ENCODE measurements around the gene PSTPIP1.

PSTPIP1 gene

DNA sequence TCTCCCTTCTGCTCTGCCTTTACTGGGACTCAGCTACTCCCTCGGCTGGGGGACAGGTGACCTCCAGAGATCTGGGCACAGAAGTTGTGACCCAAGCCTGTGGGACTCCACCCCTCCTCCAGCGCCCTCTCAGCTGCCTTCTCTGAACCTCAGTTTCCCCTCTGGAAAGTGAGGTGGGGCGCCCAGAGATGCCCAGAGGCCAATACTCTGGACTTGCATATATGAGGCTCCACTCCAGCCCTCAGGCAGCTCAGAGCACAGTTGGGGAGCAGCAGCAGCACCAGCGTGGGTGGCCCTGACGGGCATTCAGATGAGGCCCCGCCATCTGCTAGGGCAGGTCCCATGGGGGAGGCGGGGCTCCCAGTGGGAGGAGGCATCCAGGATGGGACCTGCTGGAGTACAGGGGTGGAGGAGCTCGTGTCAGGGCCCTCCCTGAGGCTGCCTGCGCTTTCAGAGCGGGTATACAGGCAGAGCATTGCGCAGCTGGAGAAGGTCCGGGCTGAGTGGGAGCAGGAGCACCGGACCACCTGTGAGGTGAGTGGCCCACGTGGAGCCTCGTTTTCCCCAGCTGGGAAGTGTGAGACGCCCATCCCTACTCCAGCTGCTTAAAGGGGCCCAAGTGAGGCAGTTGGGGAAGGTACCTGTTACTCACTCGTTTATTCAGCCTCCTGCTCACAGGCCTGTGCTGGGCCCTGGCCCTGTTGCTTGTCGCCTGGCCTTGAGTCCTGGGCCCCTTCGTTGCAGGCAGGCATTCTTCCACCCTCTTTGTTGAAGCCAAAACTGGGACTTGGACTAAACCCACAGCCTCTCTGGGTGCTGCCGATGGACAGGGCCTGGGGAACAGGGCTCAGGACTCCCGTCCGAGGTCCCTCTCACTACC, 35.4 kb downstream of the PSTPIP1 start:
- DNase-seq: no peak
- TF ChIP-seq POLR2A (IDR thresholded peaks at IDR 0.05; ENCODE audit: low read length): no peak
- no peak for TF ChIP-seq GATA1 (IDR thresholded peaks at IDR 0.05; ENCODE audit: low read depth, low read length)

DNA sequence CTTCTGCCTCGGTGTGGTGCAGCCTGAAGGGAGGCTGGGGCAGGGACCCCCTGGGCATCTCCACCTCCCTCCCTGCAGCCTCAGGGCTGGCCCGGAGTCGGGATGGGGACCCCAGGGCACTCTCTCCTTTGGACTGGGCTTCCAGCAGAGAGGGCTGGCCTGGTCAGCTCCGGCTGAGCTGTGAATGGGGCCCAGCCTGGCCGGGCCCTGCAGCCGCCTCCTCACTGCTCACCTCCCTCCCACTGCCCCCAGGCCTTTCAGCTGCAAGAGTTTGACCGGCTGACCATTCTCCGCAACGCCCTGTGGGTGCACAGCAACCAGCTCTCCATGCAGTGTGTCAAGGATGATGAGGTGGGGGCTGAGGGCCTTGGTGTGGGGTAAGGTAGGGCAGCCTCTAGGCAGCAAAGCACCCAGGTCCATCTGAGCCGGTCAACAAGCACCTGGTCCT, 36.0 kb downstream of the PSTPIP1 start:
- TF ChIP-seq POLR2A (IDR thresholded peaks at IDR 0.05; ENCODE audit: low read length) (no peak), GATA1 (IDR thresholded peaks at IDR 0.05; ENCODE audit: low read depth, low read length) (no peak)
- no peak for DNase-seq

GRCh38 chr15:77031376-77032050, 36.6 kb downstream of the PSTPIP1 start:
- no peak for DNase-seq

DNA sequence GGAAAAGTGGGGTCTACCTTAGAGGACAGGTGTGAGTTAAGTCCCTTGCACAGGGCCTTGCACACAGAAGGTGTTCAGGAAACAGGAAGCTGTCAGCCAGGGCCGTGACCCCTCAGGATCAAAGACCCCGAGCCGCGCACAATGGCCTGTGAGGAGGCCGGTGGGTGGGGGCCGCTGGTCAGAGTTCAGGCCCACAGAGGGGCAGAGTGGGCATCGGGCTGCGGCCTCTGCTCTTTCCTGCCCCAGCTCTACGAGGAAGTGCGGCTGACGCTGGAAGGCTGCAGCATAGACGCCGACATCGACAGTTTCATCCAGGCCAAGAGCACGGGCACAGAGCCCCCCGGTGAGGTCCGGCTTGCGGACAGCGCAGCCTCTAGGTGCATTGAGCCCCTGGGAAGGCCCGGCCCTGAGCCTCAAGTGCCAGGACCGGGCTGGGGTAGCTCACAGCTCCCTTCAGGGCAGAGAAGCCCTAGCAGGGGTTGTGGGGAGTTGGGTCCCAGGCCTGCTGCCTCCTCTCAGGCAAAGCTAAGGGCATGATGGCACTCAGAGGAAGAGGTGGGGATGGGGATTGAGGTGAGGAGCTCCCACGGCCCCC, 37.2 kb downstream of the PSTPIP1 start:
- TF ChIP-seq GATA1 (IDR thresholded peaks at IDR 0.05; ENCODE audit: low read depth, low read length) (no peak), POLR2A (IDR thresholded peaks at IDR 0.05; ENCODE audit: low read length) (no peak)
- no peak for DNase-seq

More at GRCh38 chr15:77031376-77032050, 36.6 kb downstream of the PSTPIP1 start:
- no peak for TF ChIP-seq POLR2A (IDR thresholded peaks at IDR 0.05; ENCODE audit: low read length)
- no peak for TF ChIP-seq GATA1 (IDR thresholded peaks at IDR 0.05; ENCODE audit: low read depth, low read length)

GRCh38 chr15:77032647-77033416, 37.9 kb downstream of the PSTPIP1 start:
- no peak for DNase-seq
- TF ChIP-seq POLR2A (IDR thresholded peaks at IDR 0.05; ENCODE audit: low read length) (no peak), GATA1 (IDR thresholded peaks at IDR 0.05; ENCODE audit: low read depth, low read length) (no peak)

DNA sequence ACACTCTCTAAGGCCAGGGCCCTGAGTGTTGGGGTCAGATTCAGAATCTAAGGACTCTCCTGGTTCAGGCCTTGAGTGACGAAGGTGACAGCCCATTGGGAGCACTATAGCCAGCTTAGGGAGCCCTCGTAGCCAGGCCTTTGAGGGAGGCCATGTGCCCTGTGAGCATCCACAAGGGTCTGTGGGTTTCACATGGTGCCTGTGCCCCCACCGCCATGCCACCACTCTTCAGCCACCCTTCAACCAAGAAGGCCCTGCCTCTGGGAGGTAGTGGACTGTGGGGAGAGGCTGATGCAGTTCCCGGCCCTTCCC, 38.4 kb downstream of the PSTPIP1 start:
- TF ChIP-seq POLR2A (IDR thresholded peaks at IDR 0.05; ENCODE audit: low read length) (no peak), GATA1 (IDR thresholded peaks at IDR 0.05; ENCODE audit: low read depth, low read length) (no peak)
- no peak for DNase-seq

DNA sequence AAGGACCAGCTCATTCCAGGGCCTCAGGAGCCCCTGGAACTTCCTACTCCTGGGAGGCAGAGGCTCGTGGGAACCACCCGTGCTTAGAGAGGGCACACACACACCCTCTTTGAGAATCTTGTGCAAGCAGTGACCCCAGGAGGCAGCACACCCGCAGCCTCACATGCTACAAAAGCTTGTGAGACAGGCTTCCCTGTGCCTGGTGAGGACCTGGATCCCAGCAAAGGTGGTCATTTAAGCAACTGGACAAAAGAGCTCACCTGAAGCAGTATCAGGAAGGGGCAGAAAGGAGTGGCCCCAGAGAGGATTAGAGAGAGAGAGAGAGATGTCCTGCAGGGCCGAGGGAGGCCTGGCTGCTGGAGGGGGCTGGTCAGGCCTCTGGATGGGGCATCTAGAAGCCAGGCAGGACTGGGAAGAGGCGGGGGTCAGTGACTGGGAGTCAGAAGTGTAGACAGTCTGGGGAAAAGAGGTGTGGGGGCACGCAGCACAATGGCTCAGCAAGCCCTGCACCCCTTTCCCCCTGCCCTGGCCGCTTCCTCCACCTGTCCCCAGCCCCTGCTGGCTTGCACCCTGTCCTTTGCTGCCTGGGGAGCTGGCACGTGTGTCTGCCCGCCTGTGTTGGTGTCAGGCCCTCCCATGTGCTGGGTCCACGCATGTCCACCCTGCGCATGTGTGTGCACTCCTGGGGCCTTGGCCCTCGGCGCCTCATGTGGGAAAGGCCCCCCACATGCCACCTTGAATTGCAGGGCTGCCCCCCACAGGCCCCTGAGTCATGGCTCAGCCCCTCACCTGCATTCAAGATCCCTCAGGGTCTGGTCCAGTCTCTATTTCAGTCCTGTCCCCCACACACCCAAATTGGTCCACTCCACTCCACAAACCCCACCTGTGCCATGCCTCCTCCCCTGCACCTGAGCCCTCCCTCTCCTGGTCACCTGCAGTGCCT, 39.1 kb downstream of the PSTPIP1 start:
- DNase-seq: no peak
- TF ChIP-seq POLR2A (IDR thresholded peaks at IDR 0.05; ENCODE audit: low read length) (no peak), GATA1 (IDR thresholded peaks at IDR 0.05; ENCODE audit: low read depth, low read length) (no peak)

GRCh38 chr15:77034695-77035489, 40.0 kb downstream of the PSTPIP1 start:
- peak; percentile 45 to 60 for DNase-seq

DNA sequence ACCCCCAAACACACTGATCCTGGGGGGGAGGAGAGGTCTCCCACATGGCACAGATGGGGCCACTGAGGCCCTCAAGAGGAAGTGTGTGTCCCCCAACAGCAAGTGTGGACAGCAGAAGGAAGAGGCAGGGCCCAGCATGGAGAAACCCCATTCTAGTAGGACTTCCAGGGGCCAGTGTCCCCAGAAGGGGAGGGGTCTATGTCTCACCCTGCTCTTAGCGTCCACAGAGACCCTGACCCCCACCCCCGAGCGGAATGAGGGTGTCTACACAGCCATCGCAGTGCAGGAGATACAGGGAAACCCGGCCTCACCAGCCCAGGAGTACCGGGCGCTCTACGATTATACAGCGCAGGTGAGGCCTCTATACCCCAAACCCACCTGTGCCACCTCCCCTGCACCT, 40.7 kb downstream of the PSTPIP1 start:
- no peak for DNase-seq
- TF ChIP-seq GATA1 (IDR thresholded peaks at IDR 0.05; ENCODE audit: low read depth, low read length) (no peak), POLR2A (IDR thresholded peaks at IDR 0.05; ENCODE audit: low read length) (no peak)

More at GRCh38 chr15:77034695-77035489, 40.0 kb downstream of the PSTPIP1 start:
- no peak for TF ChIP-seq GATA1 (IDR thresholded peaks at IDR 0.05; ENCODE audit: low read depth, low read length)
- TF ChIP-seq POLR2A (IDR thresholded peaks at IDR 0.05; ENCODE audit: low read length): no peak

DNA sequence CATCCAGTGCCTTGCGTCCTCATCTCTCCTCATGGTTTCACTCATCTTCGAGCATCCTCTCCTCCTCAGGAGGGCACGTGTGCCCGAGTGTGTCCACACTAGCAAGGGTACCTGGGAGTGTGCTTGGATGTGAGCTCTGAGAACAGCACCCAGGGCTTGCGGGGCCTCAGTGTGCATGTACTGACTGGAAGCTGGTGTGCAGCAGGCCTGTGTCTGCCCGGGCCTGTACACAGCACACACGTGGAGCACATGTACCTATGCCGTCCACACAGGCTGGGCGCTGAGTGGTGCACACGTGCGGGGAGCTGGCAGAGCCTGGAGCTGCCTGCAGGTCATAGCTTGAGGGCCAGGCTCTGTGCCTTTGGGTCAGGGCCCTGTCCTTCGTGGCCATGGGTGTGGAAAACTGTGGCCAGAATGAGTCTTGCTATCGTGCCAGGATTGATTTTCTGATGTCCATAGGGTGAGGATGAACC, 41.1 kb downstream of the PSTPIP1 start:
- no peak for DNase-seq
- TF ChIP-seq POLR2A (IDR thresholded peaks at IDR 0.05; ENCODE audit: low read length) (no peak), GATA1 (IDR thresholded peaks at IDR 0.05; ENCODE audit: low read depth, low read length) (no peak)

GRCh38 chr15:77036537-77037387, 41.8 kb downstream of the PSTPIP1 start:
- TF ChIP-seq POLR2A (IDR thresholded peaks at IDR 0.05; ENCODE audit: low read length) (no peak), GATA1 (IDR thresholded peaks at IDR 0.05; ENCODE audit: low read depth, low read length) (no peak)
- no peak for DNase-seq

All from erythroblast (primary cell).